ENCODE measurements around the gene PLA2R1. TPM values are rescaled to one million over a fixed set of nuclear protein-coding genes. Genes with fewer than 3 reads are reported as not detected.

The PLA2R1 gene
- total RNA-seq, 4 donors from 2014 or later: 24.1 to 36.2 (median 24.9) TPM

DNA sequence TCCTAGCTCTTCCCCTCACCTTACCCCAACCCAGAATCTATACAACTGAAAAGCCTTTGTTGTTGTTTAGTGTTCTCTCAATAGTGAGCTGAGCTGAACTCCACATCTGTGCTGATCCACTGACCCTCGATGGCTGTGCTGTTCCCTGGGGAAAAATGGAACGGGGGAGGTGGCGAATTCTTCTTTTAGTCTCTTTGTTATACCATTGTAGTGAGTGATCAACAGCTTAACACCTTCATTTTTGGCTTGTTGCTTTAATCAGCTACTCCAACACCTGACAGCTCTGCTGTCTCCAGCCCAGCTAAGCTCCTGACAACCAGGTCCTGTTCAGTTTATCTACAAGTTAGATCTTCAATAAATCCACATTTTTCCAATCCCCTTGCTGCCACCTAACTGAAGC, 25.7 kb downstream of the PLA2R1 start:
- H3K9me3 ChIP-seq: no peaks in the 10 kb centered on the region
- H3K4me1 ChIP-seq: peaks cover 0 to 3% of the 10 kb centered on the region in 2 donors
- intact Hi-C loops (cut with DNase I; ENCODE audit: low total_unique reads): no loop called here
- H3K27ac ChIP-seq: no peak overlapping the region
- TF ChIP-seq POLR2A (IDR thresholded peaks at IDR 0.05): no peak
- TF ChIP-seq, protein P1, sequence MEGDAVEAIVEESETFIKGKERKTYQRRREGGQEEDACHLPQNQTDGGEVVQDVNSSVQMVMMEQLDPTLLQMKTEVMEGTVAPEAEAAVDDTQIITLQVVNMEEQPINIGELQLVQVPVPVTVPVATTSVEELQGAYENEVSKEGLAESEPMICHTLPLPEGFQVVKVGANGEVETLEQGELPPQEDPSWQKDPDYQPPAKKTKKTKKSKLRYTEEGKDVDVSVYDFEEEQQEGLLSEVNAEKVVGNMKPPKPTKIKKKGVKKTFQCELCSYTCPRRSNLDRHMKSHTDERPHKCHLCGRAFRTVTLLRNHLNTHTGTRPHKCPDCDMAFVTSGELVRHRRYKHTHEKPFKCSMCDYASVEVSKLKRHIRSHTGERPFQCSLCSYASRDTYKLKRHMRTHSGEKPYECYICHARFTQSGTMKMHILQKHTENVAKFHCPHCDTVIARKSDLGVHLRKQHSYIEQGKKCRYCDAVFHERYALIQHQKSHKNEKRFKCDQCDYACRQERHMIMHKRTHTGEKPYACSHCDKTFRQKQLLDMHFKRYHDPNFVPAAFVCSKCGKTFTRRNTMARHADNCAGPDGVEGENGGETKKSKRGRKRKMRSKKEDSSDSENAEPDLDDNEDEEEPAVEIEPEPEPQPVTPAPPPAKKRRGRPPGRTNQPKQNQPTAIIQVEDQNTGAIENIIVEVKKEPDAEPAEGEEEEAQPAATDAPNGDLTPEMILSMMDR (IDR thresholded peaks at IDR 0.05): no peak
- H3K36me3 ChIP-seq: no peaks in the 10 kb centered on the region
- DNase-seq: no peak
- no peaks in the 10 kb centered on the region for H3K27me3 ChIP-seq
- H3K4me3 ChIP-seq: no peak overlapping the region

DNA sequence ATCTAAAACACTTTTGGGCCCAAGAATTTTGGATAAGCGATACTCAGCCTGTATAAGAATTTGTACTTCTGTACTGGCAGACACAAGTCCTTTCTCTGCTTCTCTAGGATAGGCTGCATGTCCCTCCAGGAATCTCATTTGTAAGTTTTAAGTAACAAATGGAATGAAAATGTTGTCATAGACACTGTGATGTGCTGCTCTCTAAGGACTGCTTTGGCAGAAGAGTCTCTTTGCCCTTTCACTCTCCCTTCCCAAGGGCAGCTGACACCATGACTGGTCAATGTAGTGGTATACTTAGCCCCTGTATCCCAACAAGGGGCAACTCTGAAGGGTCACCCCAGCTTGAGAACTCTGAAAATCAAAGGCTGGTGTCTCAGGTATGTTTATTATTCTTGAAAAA, 27.3 kb downstream of the PLA2R1 start:
- Histone ChIP-seq H3K9me3 (no peaks in the 10 kb centered on the region), H3K36me3 (no peaks in the 10 kb centered on the region), H3K4me3 (no peak overlapping the region), H3K27ac (no peak overlapping the region), H3K4me1 (no peaks in the 10 kb centered on the region), H3K27me3 (no peaks in the 10 kb centered on the region)
- TF ChIP-seq, protein P1 (IDR thresholded peaks at IDR 0.05): no peak
- no peak for TF ChIP-seq POLR2A (IDR thresholded peaks at IDR 0.05)
- intact Hi-C loops (cut with DNase I; ENCODE audit: low total_unique reads): no loop called here
- DNase-seq: no peak

DNA sequence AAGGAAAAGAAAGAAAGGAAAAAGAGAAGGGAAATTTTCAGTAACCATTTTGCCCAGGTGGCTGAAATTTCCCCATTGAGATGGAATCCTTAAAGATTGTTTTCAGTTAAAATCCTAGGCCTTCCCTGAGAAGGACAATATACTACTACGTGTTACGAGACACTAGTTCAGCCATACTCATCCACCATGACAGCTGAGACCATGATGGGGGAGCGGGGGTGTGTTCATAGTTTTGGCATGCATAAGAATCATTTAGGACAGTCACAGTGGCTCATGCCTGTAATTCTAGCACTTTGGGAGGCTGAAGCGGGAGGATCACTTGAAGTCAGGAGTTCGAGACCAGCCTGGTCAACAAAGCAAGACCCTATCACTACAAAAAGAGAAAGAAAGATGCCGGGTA, 28.0 kb downstream of the PLA2R1 start:
- Histone ChIP-seq H3K27me3 (no peaks in the 10 kb centered on the region), H3K4me3 (no peak overlapping the region), H3K27ac (no peak overlapping the region), H3K4me1 (no peaks in the 10 kb centered on the region), H3K36me3 (no peaks in the 10 kb centered on the region), H3K9me3 (no peaks in the 10 kb centered on the region)
- DNase-seq: no peak
- intact Hi-C loops (cut with DNase I; ENCODE audit: low total_unique reads): no loop called here
- TF ChIP-seq, protein P1 (IDR thresholded peaks at IDR 0.05): no peak
- no peak for TF ChIP-seq POLR2A (IDR thresholded peaks at IDR 0.05)

DNA sequence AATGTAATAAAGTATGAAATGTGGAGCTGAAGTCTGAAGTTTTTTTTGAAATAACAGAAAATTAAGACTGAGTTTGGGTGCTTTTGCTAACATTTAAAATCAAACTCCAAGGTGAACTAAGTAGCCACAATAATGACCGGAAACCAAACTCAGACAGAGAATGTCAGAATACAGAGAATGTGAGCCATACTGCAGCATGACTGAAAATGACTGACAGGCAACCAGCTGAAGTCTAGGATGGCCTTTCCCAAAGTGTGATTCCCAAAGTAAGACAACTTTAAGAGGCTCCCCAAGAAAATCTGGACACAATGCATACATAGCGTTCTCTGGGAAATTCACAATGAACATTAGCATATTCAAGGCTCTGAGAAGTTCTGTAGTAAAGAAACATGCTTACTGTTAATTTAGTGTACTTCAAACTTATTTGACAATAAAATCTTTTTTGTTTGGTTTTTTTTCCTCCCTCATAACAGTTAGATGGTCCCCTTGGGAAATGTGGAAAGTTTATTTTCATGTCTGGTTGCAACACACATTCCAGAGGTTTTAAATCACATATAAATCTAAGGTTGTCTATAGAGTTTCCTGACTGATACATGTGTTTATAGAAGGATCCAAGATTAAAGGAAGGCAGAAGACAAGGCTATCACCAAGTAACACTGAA, 28.6 kb downstream of the PLA2R1 start:
- no peaks in the 10 kb centered on the region for H3K36me3 ChIP-seq
- no peak overlapping the region for H3K27ac ChIP-seq
- no peaks in the 10 kb centered on the region for H3K27me3 ChIP-seq
- DNase-seq: no peak
- TF ChIP-seq, protein P1 (IDR thresholded peaks at IDR 0.05): no peak
- no peak for TF ChIP-seq POLR2A (IDR thresholded peaks at IDR 0.05)
- H3K4me1 ChIP-seq: no peaks in the 10 kb centered on the region
- no peaks in the 10 kb centered on the region for H3K9me3 ChIP-seq
- intact Hi-C loops (cut with DNase I; ENCODE audit: low total_unique reads): no loop called here
- H3K4me3 ChIP-seq: no peak overlapping the region

DNA sequence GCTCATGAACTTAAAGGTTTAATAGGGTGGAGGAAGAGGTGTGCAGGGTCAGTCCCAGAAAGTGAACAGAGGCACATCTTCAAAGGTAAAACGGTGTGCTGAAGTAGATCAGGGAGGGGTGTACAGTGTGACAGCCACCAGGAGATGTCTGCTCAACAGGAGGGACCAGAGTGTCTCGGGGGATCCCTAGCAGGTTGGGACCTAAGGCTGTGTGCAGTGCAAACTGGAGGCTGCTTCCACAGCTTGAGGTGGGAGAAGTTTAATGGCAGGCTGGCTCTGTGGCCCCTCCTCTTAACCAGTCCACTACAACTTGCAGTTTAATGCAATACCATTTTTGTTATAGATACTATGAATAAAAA, 33.2 kb downstream of the PLA2R1 start:
- DNase-seq: no peak
- Histone ChIP-seq H3K27me3 (no peaks in the 10 kb centered on the region), H3K36me3 (no peaks in the 10 kb centered on the region), H3K4me3 (no peak overlapping the region), H3K9me3 (no peaks in the 10 kb centered on the region), H3K4me1 (no peaks in the 10 kb centered on the region), H3K27ac (peak overlapping the region in 1 of 2 donors; percentile 49)
- TF ChIP-seq, protein P1 (IDR thresholded peaks at IDR 0.05): no peak
- no peak for TF ChIP-seq POLR2A (IDR thresholded peaks at IDR 0.05)
- intact Hi-C loops (cut with DNase I; ENCODE audit: low total_unique reads): no loop called here
